GM18907 (cell line): ENCODE data around the gene ZCCHC18.
"Not testable (repeated sequence)": the region's sequence is repeated elsewhere in the genome, so short reads cannot be mapped to it uniquely, and the experiment has no call there.

Experiments
- ATAC-seq: cut with Tn5 transposase; IDR thresholded peaks from one replicate; pipeline ENCODE4 v1.9.1; 2021; ENCODE audit warnings: mild to moderate bottlenecking, moderate library complexity; ENCODE audit not compliant: unreplicated experiment

ZCCHC18 gene

GRCh38 chrX:104112326-104112951 is at the start of gene ZCCHC18:
Gene ZCCHC18, plus strand, starts transcription at chrX:104112523. Its CDS starts 1,589 bp downstream, at chrX:104114112.
- ATAC-seq: peak; percentile 80

- not testable (repeated sequence) for ATAC-seq
These were observed 49.7 kb upstream of the ZCCHC18 start for GRCh38 chrX:104062636-104063035.

- peak; percentile 96 for ATAC-seq
These were observed 36.4 kb upstream of the ZCCHC18 start, which contains the start of gene TMSB15C for GRCh38 chrX:104075778-104076445. Gene TMSB15C, minus strand, starts transcription at chrX:104076236.

DNA sequence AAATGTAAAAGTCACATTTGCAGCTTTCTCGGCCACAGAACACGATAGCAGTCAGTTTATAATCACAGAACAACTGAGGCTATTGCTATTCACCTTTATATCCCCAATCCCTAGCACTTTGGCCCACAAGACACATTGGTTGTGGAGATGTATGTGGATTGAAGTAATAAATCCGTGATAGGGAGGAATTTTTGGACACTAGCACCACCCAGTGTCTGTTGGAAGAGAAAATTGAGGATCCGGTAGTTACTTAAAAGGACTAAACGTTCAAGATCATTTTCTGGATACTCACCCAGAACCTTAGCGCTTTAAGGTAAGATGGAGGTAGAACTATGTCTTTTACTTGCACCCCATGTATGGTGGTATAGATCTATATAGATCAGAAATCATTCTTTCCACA is 34.5 kb upstream of the ZCCHC18 start:
- ATAC-seq: not testable (repeated sequence)

GRCh38 chrX:104084063-104084462 is 28.3 kb upstream of the ZCCHC18 start:
- no peak for ATAC-seq

- ATAC-seq: no peak
These were observed 27.6 kb upstream of the ZCCHC18 start for GRCh38 chrX:104084534-104085277.

DNA sequence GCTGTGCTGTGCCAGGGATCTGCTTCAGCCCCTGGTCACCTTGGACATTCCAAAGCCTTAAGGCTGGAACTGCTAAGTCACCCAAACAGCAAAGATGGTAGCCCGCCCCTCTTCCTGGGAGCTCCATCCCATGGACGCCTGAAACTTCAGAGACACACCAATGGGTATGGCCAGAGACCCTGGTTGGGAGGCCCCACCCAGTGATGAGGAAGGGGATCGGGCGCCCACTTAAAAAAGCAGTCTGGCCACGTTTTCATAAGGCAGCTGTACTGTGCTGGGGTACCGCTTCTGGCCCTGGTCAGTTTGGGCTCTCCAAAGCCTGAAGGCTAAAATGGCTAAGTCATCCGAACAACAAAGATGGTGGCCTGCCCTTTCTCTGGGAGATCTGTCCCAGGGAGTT is 26.8 kb upstream of the ZCCHC18 start:
- no peak for ATAC-seq

- ATAC-seq: no peak
These were observed 26.4 kb upstream of the ZCCHC18 start for GRCh38 chrX:104085919-104086318.

GRCh38 chrX:104098151-104098808 is 14.0 kb upstream of the ZCCHC18 start:
- ATAC-seq: peak; percentile 84

DNA sequence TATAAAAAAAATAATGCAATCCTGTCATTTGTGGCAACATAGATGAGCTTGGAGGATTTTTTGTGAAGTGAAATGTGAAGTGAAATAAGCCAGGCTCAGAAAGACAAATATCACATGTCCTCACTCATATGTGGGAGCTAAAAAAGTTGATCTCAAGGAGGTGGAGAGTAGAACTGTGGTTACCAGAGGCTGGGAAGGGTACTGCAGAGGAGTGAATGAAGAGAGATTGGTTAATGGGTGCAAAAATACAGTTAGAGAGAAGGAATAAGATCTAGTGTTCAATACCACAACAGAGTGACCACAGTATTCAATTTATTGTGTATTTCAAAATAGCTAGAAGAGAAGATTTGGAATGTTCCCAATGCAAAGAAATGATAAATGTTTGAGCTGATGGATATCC is 13.4 kb upstream of the ZCCHC18 start:
- no peak for ATAC-seq

DNA sequence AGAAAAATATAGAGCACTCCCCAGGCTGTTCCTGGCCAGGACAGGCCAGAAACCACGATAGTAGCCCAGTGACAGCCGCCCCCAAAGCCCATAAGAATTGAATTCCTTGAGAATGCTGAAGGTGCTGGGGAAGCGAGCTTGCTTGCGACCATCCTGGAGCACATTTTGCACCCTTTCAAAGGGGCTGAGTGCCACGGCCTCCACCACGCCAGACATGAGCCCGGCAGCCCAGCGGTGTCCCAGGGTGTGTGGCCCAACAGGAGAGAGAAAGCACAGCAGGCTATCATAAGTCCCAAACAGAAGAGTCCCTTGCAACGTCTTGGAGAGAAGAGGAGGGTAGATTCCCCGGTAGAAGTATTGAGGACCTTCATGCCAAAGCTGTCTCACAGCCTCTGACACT is 7.6 kb upstream of the ZCCHC18 start:
- no peak for ATAC-seq

DNA sequence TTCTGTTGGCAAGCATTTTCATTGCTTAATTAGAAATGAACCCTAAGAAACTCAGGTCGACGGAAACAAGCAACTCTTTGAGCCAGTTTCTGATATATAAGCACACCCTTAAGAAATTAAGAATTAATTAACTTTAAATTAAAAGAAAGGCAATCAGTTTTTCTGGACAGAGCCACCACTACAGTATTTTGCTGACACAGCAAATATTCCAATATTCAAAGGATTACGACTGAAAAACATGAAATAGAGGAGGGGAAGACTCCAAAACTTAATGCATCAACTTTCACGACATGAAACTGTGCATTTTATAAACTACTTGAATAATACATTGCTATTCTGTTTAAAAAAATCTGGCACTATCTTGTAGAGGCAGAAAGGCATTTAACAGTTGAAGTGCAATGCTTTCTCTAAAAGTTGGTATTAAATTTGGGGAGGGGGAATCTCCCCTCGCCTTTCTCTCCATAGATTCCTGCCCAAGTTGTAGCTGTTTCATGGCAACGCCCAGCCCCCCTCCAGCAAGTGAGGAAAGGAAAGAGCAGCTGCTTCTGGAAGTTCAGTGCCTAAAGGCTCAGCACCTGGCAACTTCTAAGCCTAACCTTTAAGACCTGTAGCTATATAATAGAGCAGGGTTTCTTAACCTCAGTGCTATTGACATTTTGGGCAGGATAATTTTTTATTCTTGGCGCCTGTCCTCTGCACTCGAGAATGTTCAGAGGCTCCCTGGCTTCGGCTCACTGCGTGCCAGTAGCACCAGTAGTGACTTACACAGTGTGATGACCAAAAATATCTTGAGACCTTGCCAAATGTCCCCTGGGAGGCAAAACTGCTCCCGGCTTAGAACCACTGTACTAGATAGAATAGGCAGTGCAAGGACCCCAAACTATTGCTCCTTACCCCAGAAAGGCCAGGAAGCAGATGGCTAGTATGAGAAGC is 6.7 kb upstream of the ZCCHC18 start:
- ATAC-seq: no peak

DNA sequence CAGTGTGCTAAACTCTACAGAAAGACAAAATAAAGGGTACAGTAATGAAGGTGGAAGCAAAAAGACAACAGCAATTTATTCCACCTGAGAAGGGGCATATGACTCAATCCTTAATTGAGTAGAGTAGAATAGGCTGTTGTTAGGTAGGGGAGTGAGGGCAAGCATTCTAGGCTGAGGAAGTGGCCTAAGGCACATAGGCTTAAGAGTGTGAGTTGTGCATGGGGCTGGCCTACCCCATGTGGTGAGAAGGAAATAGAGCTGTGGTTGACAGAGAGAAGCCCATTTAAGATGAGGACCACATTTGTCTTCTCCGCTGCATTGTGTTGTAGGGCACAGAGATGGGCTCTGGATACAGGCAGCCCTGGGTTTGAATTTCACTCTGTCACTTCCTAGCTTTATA is 3.4 kb upstream of the ZCCHC18 start:
- no peak for ATAC-seq

- ATAC-seq: peak; percentile 54
These were observed 1.7 kb upstream of the ZCCHC18 start for GRCh38 chrX:104110491-104111240.

DNA sequence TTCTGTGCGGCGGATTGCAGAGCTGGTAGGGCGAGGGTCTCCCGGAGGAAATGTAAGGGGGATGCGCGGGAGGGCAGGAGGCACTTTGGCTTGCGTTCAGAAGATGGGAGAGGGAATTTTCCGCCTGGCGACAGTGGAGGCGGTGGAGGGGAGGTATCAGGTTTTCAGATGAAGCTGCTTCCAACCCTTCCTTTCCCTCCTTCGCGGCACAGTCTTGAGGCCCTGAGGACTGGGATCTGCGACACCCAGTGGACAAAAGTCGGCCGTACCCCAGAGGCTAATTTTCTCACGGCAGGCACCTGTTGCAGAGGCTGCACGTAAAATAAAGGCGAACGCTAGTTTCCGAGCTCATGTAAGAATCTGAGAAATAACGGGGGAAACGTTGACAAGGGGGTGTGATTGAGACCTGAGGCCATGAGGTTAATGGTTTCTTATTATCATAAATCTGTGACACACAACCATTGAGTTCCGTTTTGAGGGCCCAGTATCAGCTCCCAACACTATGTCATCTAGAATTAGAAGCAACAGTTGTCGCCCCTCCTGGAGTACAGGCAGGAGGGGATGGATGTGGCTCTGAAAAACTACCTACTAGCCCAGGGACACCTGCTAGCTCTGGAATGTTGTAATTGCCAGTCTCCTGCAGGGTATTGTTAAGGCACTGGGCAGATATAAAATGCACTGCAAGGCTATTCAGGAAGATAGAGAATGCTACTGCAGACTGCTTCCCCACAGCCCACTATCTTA is 1.1 kb downstream of the ZCCHC18 start:
- ATAC-seq: peak; percentile 41

DNA sequence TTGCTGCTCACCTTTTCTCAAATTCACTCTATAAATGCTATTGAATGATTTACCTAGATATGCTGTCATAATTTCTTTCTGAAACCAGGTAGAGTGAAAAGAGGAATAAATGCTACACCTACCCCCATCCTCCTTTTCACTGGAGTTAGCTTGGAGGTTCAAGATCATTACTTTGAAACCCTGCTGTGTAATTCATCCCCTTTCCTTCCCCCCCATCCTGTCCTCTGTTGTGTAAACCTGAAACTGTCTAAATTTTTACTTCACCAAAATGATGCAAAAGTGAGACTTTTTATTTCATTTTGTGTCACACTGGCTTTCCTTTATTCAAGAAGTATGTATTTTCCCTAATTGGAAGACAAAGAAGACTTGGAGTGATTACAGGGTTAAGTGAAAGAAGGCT is 5.4 kb downstream of the ZCCHC18 start:
- ATAC-seq: no peak

DNA sequence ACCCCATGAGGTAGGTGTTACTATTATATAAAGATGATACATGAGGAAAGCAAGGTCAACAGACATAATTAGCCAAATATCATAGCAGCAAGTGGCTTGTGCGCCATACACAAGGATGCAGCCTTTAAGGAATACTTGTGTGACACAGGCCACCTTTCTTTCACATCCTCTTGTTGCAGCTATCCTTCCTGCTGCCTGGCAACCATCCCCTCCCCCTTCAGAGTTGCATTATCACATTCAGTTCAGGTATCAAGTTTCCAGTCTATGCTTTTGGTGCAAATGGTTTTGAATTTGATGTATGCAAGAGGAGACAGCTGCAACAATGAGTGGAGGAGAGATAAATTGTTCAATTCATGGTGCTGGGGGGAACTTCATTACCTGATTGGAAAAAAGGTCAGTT is 6.4 kb downstream of the ZCCHC18 start:
- ATAC-seq: no peak

DNA sequence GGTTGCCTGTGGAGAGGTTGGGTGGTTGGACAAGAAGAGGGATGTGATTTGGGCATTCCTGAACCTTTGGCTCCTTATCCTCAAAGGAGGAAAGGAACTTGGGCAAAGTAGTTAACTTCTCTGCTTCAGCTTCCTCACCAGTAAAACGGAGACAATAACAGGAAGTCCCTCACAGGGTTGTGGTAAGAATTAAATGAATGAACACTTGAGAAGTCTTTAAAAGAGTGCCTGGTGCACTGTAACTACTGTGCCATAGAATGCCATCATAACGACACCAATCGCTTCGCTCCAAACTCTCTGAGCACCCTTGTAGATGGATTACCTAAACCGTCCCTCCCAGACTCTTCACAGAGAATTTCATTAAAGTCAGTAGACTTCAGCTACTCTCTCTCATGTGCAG is 10.5 kb downstream of the ZCCHC18 start:
- ATAC-seq: peak; percentile 66

- no peak for ATAC-seq
These were observed 14.5 kb downstream of the ZCCHC18 start for GRCh38 chrX:104126856-104127255.
